CD4-positive, alpha-beta memory T cell (primary cell): ENCODE measurements around the gene SLC27A5. TPM values are rescaled to one million over a fixed set of nuclear protein-coding genes. Genes with fewer than 3 reads are reported as not detected.
"Not testable (repeated sequence)": the region's sequence is repeated elsewhere in the genome, so short reads cannot be mapped to it uniquely, and the experiment has no call there.

ENCODE experiments used
- CTCF ChIA-PET: fragments of 350-600 bp; sonication (Branson Sonifier 250); formaldehyde crosslinking; loops from one replicate; lab custom pipeline; 2021; ENCODE audit warnings: inconsistent platforms; ENCODE audit not compliant: partially characterized antibody; lab: Charles Lee
- POLR2A ChIA-PET: fragments of 350-600 bp; sonication (Branson Sonifier 250); formaldehyde crosslinking; loops from one replicate; lab custom pipeline; 2021; ENCODE audit not compliant: partially characterized antibody; lab: Charles Lee
- DNase-seq, 5 donors: peaks; one replicate each; pipeline versions ENCODE4 v3.0.0 to v3.0.0-alpha.2; 2020 to 2022; ENCODE audit warnings: mixed read lengths in 1 of 5
- H3K27ac ChIP-seq: one replicate; pipeline ENCODE4 v1.7.0; 2013; ENCODE audit warnings: low read depth, low read length
- H3K27me3 ChIP-seq: 2 replicates; pipeline ENCODE4 v1.7.0; 2013; ENCODE audit warnings: mild to moderate bottlenecking, low read length, moderate library complexity; ENCODE audit not compliant: insufficient read depth
- H3K36me3 ChIP-seq: 2 replicates; pipeline ENCODE4 v1.7.0; 2013; ENCODE audit warnings: mild to moderate bottlenecking, low read length, moderate library complexity; ENCODE audit not compliant: insufficient read depth
- H3K4me1 ChIP-seq: 2 replicates; pipeline ENCODE4 v1.7.0; 2013; ENCODE audit warnings: mild to moderate bottlenecking, low read length, moderate library complexity; ENCODE audit not compliant: insufficient read depth
- H3K4me3 ChIP-seq, 2 donors: one replicate each; pipeline ENCODE4 v1.7.0; 2013; ENCODE audit warnings: low read length in 2 of 2, mild to moderate bottlenecking in 1 of 2
- H3K9me3 ChIP-seq, 2 donors: one replicate each; pipeline ENCODE4 v1.7.0; 2013; ENCODE audit warnings: low read length in 2 of 2, control low read depth in 1 of 2; ENCODE audit not compliant: control insufficient read depth in 1 of 2
- H3K27ac Mint-ChIP-seq, 7 donors: one replicate each; pipeline ENCODE4 v1.8.0; 2020 to 2021; ENCODE audit warnings: mixed read lengths in 7 of 7, mild to moderate bottlenecking in 6 of 7, inconsistent platforms in 3 of 7, moderate library complexity in 3 of 7
- H3K27me3 Mint-ChIP-seq, 2 donors: one replicate each; pipeline ENCODE4 v1.8.0; 2020 to 2021; ENCODE audit warnings: mixed read lengths in 2 of 2
- H3K36me3 Mint-ChIP-seq, 2 donors: one replicate each; pipeline ENCODE4 v1.8.0; 2020 to 2021; ENCODE audit warnings: mixed read lengths in 2 of 2, inconsistent platforms in 1 of 2, mild to moderate bottlenecking in 1 of 2
- H3K4me1 Mint-ChIP-seq, 4 donors: one replicate each; pipeline ENCODE4 v1.8.0; 2020 to 2021; ENCODE audit warnings: mixed read lengths in 4 of 4, mild to moderate bottlenecking in 1 of 4
- H3K4me3 Mint-ChIP-seq, 8 donors: one replicate each; pipeline ENCODE4 v1.8.0; 2020 to 2021; ENCODE audit warnings: mixed read lengths in 8 of 8, mild to moderate bottlenecking in 7 of 8, moderate library complexity in 6 of 8, inconsistent platforms in 3 of 8
- H3K9me3 Mint-ChIP-seq, 8 donors: one replicate each; pipeline ENCODE4 v1.8.0; 2020 to 2021; ENCODE audit warnings: mixed read lengths in 8 of 8, mild to moderate bottlenecking in 5 of 8, inconsistent platforms in 3 of 8, moderate library complexity in 1 of 8
- intact Hi-C: fragments of 100-400 bp; cut with micrococcal nuclease; formaldehyde crosslinking; loops from one replicate; pipeline ENCODE4 v1.15.1; 2023
- microRNA-seq: library from miRNA; unstranded; fragments of <30 nt; microRNA quantifications from one replicate; pipeline ENCODE4 v1.2.0, GENCODE V29; 2021; ENCODE audit warnings: borderline replicate concordance, borderline number of aligned reads, borderline microRNAs expressed, mixed read lengths
- polyA plus RNA-seq, 2 donors: library from polyadenylated mRNA; unstranded; fragments of 300-500 nt; fragmentation: Illumina TruSeq; gene quantifications; one replicate each; pipeline ENCODE4 v1.2.3, GENCODE V29; 2021
- total RNA-seq, 2 experiments: library from RNA; stranded (reverse); gene quantifications; one replicate each; pipeline ENCODE4 v1.2.3, GENCODE V29; 2021

Gene SLC27A5
- total and polyA plus RNA-seq, 4 experiments from 2014 or later = 10.5 to 23.6 (median 14.1) TPM

DNA sequence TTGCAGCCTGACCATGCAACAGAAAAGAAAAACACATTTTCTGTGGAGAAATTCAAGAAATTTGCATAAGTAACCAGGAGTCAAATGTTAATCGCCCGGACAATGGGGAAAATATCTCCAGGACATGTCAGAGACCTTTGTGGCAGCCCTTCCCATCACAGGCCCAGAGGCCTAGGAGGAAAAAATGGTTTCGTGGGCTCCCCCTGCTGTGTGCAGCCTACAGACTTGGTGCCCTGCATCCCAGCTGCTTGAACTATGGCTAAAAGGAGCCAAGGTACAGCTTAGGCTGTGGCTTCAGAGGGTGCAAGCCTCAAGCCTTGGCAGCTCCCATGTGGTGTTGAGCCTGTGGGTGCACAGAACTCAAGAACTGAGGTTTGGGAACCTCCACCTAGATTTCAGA is 62.9 kb downstream of the SLC27A5 start:
- Mint-ChIP-seq H3K9me3 (peaks cover 0 to 17% (median 5%) of the 10 kb centered on the region in 8 donors), H3K27me3 (peaks cover 8 to 15% of the 10 kb centered on the region in 2 donors), H3K4me1 (peaks cover 12 to 24% (median 19%) of the 10 kb centered on the region in 4 donors)
- intact Hi-C loops, H3K27me3 ChIP-seq, H3K4me3 ChIP-seq, DNase-seq, POLR2A ChIA-PET, H3K36me3 ChIP-seq, CTCF ChIA-PET, H3K4me1 ChIP-seq, H3K36me3 Mint-ChIP-seq, H3K9me3 ChIP-seq, H3K27ac Mint-ChIP-seq, H3K27ac ChIP-seq, H3K4me3 Mint-ChIP-seq: not testable (repeated sequence)

Small RNA genes lying within 50 kb of the gene (microRNA-seq; reads per million reads assigned to microRNA genes)
- gene MIR6807 = not detected

Other genes with a start within 250 kb of the SLC27A5 start
- 10 to 100 TPM in 1 of 2 experiments, 1 to 10 TPM in 1; 9.5 to 10.2 TPM for gene ZNF8, start 233.0 kb downstream of the SLC27A5 start, total RNA-seq
- gene ZNF8, start 233.0 kb downstream of the SLC27A5 start, polyA plus RNA-seq = under 1 TPM; 0.63 to 0.94 TPM
- 10 to 100 TPM; 72.3 to 76.6 TPM for gene ERVK3-1, start 206.6 kb downstream of the SLC27A5 start, total RNA-seq
- 10 to 100 TPM; 59.3 to 73.9 TPM for gene ERVK3-1, start 206.6 kb downstream of the SLC27A5 start, polyA plus RNA-seq
- 1 to 10 TPM; 5.0 to 5.3 TPM for gene ZSCAN22, start 185.0 kb downstream of the SLC27A5 start, total RNA-seq
- 1 to 10 TPM in 1 of 2 donors, under 1 TPM in 1; 0.36 to 3.5 TPM for gene ZSCAN22, start 185.0 kb downstream of the SLC27A5 start, polyA plus RNA-seq
- 10 to 100 TPM; 15.8 to 19.0 TPM for gene A1BG, start 158.5 kb downstream of the SLC27A5 start, total RNA-seq
- gene A1BG, start 158.5 kb downstream of the SLC27A5 start, polyA plus RNA-seq = 10 to 100 TPM; 44.7 to 47.9 TPM
- 1 to 10 TPM; 1.7 to 2.0 TPM for gene ZNF497, start 149.2 kb downstream of the SLC27A5 start, total RNA-seq
- gene ZNF497, start 149.2 kb downstream of the SLC27A5 start, polyA plus RNA-seq = 1 to 10 TPM in 1 of 2 donors, under 1 TPM in 1; 0.46 to 1.2 TPM
- gene ZNF837, start 131.0 kb downstream of the SLC27A5 start, total RNA-seq = 1 to 10 TPM; 3.4 to 3.5 TPM
- 1 to 10 TPM; 3.8 to 4.6 TPM for gene ZNF837, start 131.0 kb downstream of the SLC27A5 start, polyA plus RNA-seq
- gene RPS5, start 124.7 kb downstream of the SLC27A5 start, total RNA-seq = 1,000 to 10,000 TPM; 1,267 to 1,360 TPM
- 1,000 to 10,000 TPM; 1,172 to 1,304 TPM for gene RPS5, start 124.7 kb downstream of the SLC27A5 start, polyA plus RNA-seq
- under 1 TPM in 1 of 2 experiments, not detected in 1; 0.47 TPM for gene RNF225, start 116.3 kb downstream of the SLC27A5 start, total RNA-seq
- not detected for gene RNF225, start 116.3 kb downstream of the SLC27A5 start, polyA plus RNA-seq
- 10 to 100 TPM; 10.3 to 10.7 TPM for gene ZNF584, start 103.3 kb downstream of the SLC27A5 start, total RNA-seq
- 1 to 10 TPM; 6.6 to 9.1 TPM for gene ZNF584, start 103.3 kb downstream of the SLC27A5 start, polyA plus RNA-seq
- gene ZNF132, start 71.8 kb downstream of the SLC27A5 start, total RNA-seq = 10 to 100 TPM in 1 of 2 experiments, 1 to 10 TPM in 1; 9.5 to 11.7 TPM
- 1 to 10 TPM in 1 of 2 donors, under 1 TPM in 1; 0.43 to 1.8 TPM for gene ZNF132, start 71.8 kb downstream of the SLC27A5 start, polyA plus RNA-seq
- 10 to 100 TPM; 13.1 to 13.7 TPM for gene ZNF324B, start 60.4 kb downstream of the SLC27A5 start, total RNA-seq
- 1 to 10 TPM; 1.2 to 1.5 TPM for gene ZNF324B, start 60.4 kb downstream of the SLC27A5 start, polyA plus RNA-seq
- gene ZNF324, start 44.9 kb downstream of the SLC27A5 start, total RNA-seq = 10 to 100 TPM; 27.6 TPM
- gene ZNF324, start 44.9 kb downstream of the SLC27A5 start, polyA plus RNA-seq = 10 to 100 TPM in 1 of 2 donors, 1 to 10 TPM in 1; 5.6 to 17.0 TPM
- 10 to 100 TPM; 16.4 to 19.5 TPM for gene ZNF446, start 35.6 kb downstream of the SLC27A5 start, total RNA-seq
- gene ZNF446, start 35.6 kb downstream of the SLC27A5 start, polyA plus RNA-seq = 1 to 10 TPM; 1.4 to 5.5 TPM
- 10 to 100 TPM; 19.8 TPM for gene ZBTB45, start 7.8 kb upstream of the SLC27A5 start, total RNA-seq
- gene ZBTB45, start 7.8 kb upstream of the SLC27A5 start, polyA plus RNA-seq = 1 to 10 TPM; 1.9 to 6.2 TPM
- 100 to 1,000 TPM; 342 to 348 TPM for gene TRIM28, start 32.1 kb upstream of the SLC27A5 start, total RNA-seq
- 10 to 100 TPM; 19.4 to 70.9 TPM for gene TRIM28, start 32.1 kb upstream of the SLC27A5 start, polyA plus RNA-seq
- 10 to 100 TPM; 81.1 to 88.4 TPM for gene CHMP2A, start 43.1 kb upstream of the SLC27A5 start, total RNA-seq
- 100 to 1,000 TPM; 200 to 238 TPM for gene CHMP2A, start 43.1 kb upstream of the SLC27A5 start, polyA plus RNA-seq
- 10 to 100 TPM; 55.1 to 58.3 TPM for gene UBE2M, start 46.6 kb upstream of the SLC27A5 start, total RNA-seq
- gene UBE2M, start 46.6 kb upstream of the SLC27A5 start, polyA plus RNA-seq = 10 to 100 TPM; 12.4 to 23.8 TPM
- gene MZF1, start 61.3 kb upstream of the SLC27A5 start, total RNA-seq = 10 to 100 TPM; 42.7 to 44.4 TPM
- gene MZF1, start 61.3 kb upstream of the SLC27A5 start, polyA plus RNA-seq = 1 to 10 TPM; 5.2 to 8.9 TPM